SU-DHL-6 (cell line): ENCODE results near the gene HELZ2.

ENCODE experiments used
- CTCF ChIP-seq: fragments of 200-600 bp; sonication (generic); IDR thresholded peaks from one replicate; pipeline ENCODE4 v1.5.1; 2017; ENCODE audit warnings: antibody characterized with exemption, mild to moderate bottlenecking, low read length, moderate library complexity; ENCODE audit not compliant: insufficient read depth, poor library complexity, severe bottlenecking
- EZH2phosphoT487 ChIP-seq: fragments of 200-600 bp; sonication (generic), shearing (Covaris generic); conservative IDR thresholded peaks from 2 replicates; pipeline ENCODE4 v1.6.1; 2018; ENCODE audit warnings: mild to moderate bottlenecking, antibody characterized with exemption, low read length, moderate library complexity, mixed read lengths

GRCh38 chr20:63555661-63556381, 18.2 kb downstream of the HELZ2 start:
- TF ChIP-seq EZH2phosphoT487 = no peak
- no peak for TF ChIP-seq CTCF
